GM19395 (cell line): Measurements from ENCODE around the gene CALML3.
"Not testable (repeated sequence)": the region's sequence is repeated elsewhere in the genome, so short reads cannot be mapped to it uniquely, and the experiment has no call there.

Source experiments
- ATAC-seq: cut with Tn5 transposase; IDR thresholded peaks from one replicate; pipeline ENCODE4 v1.9.1; 2021; ENCODE audit warnings: mild to moderate bottlenecking, moderate library complexity; ENCODE audit not compliant: unreplicated experiment

CALML3 gene

DNA sequence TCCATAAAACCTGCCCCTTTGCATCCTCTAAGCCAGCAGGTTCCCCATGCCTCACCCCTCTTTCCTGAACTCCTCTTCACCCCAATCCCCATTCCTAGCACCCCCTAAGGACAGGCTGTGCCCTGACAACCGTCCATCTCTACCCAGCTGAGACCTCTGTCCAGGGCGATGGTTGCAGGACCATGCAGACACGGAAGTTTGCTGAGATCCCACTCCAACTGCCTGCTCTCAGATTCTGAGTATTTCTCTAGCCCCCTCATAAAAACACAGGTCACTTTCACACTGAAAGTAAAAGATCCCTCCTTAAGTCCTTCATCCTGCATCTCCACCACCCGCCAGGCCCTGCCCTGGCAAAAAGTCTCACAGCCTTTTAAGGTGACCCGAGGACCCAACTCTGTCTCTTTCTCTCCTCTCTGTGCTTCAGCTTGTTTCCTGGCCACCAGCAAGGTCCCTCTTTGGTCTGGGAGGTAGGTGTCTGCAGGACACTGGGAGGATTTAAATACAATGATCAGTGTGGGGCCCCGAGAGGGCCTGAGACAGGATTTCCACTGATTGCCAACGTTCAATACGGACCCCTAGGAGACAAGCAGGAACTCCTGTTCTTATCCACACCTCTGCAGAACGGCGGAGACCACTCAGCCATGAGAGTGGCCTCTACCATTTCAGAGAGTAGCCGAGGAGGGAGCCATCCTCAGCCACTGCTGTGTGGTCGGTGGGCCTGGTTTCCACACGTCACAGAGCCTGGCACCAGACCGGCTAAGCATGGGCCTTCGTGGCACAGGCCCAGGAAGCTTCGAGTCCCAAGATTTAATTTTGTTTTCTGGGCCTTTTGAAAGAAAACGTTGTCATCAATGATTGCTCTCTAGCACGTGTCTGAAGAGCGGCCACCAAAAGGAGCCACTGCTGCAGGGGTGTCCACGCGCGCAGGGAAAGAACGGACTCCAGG, 27.9 kb downstream of the CALML3 start:
- ATAC-seq, result no peak

- ATAC-seq, result no peak
These were observed 28.8 kb downstream of the CALML3 start for GRCh38 chr10:5553400-5554170.

- ATAC-seq, result no peak
These were observed 30.3 kb downstream of the CALML3 start for GRCh38 chr10:5555021-5555510.

- no peak for ATAC-seq
These were observed 31.1 kb downstream of the CALML3 start for GRCh38 chr10:5555881-5556280.

- ATAC-seq, result no peak
These were observed 31.8 kb downstream of the CALML3 start for GRCh38 chr10:5556576-5556975.

DNA sequence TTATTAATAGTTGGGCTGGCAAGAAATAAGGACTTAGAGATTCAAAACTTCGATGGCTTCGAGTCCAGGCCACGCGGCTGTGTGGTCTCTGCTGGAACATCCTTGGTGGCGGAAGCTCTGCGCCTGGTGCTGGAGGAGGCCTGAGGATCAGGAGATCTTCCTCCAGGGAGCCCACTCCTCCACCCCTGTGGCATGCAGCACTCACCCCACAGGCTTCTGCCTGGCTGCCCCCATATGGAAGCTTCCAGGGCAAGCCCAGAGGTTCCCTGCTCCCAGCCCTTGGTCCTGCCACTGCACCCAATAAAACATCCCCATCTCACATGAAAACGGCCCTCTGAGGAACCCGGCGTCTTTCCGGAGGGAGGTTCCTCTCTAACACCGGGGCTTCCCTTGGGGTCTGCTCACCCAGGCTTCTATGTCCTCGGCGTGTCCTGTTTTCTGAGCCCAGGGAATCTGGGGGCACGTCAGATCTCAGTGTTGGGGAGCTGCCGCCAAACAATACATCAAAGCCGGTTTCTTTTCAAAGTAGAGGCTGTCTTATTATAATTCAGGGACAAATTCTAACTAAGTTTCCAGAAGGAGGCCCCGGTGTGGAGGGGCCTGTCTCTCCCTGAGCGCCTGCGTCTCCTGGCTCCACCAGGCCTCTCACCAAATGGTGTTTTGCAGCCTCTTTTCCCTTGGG, 32.4 kb downstream of the CALML3 start:
- ATAC-seq, result no peak

DNA sequence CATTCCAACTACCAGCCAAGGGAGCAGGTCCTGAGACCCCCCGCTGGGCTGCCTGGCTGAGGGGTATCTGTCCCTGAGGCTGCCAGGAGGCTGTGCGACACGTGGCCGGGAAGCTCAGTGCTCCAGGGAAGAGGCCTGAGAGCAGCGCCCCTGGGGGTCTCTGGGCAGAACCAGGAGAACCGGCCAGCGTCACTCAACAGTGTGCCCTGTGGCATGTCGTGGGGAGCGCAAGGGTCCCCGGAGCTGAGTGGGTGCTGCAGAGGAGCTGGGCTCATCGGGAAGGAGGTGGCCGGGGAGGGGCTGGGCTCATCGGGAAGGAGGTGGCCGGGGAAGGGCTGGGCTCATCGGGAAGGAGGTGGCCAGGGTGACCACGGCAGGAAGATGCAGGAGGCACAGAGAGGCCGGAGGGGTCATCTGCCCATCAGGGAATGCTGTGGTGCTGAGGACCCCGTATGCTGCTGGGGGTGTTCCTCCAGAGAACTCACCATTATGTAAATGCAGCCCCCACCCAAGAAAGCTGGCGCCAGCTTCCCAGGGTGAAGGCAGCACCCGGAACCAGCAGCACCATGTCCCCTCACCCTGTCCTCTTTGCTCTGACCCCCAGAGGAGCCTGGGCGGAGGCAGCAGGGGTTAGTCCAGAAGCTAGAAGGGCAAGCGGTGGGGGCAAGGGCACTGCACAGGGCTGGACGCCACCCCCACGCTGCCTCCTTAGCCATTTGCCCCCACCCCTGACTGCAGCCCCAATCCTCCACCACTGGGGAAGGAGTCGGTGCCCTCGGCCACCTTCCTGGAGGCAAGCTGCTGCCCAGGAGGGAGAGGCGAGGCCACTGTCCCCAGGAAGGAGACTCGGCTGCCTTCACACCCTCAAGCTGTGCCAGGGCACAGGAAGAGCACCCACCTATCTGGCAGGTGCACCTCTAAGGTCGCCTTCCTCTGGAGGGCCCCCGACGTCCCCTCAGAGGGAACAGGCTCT, 33.3 kb downstream of the CALML3 start:
- no peak for ATAC-seq

- not testable (repeated sequence) for ATAC-seq
These were observed 34.3 kb downstream of the CALML3 start for GRCh38 chr10:5559022-5559421.

GRCh38 chr10:5559642-5560141, 34.9 kb downstream of the CALML3 start:
- ATAC-seq, result no peak

GRCh38 chr10:5560142-5560816, 35.5 kb downstream of the CALML3 start:
- ATAC-seq, result no peak

DNA sequence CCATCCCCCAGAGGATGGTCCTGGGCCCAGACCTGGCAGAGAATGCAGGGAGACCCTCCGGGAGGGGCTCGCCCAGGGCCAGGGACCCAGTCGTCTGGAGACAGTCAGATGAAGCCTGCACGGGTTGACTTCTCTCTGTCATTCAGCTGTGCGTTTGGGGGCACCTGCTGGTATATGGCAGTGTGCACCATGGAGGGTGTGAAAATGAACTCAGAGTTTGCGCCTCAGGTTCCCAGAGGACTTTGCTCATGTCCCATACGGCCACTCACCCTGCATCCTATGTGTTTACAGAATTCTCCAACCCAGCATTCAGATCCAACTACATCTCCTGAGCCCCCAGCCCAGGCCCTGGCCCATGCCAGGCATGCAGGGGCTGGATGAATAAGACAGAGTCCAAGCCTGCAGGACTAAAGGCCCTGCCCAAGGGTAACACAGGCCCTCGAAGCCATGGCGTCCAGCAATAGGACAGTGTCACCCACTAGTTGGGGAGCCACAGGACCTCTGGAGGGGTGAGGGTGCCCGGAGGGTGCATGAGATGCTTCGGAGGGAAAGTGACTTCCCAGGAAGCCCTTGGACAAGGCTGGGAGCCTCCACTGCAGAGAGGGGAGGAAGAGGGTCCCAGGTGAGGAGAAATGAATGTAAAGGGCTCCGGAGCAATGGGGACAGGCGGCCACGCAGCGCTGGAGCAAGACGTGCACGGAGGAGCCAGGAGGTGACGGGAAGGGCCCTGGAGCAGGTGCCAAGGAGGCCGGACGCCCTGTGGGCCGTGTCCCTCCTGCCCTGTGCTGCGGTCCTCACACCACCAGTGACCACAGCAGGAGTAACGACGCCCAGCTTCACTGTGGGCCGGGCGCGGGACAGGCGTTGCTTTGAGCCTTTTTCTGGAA, 36.3 kb downstream of the CALML3 start:
- no peak for ATAC-seq

- ATAC-seq, result no peak
These were observed 37.2 kb downstream of the CALML3 start for GRCh38 chr10:5561704-5562645.

DNA sequence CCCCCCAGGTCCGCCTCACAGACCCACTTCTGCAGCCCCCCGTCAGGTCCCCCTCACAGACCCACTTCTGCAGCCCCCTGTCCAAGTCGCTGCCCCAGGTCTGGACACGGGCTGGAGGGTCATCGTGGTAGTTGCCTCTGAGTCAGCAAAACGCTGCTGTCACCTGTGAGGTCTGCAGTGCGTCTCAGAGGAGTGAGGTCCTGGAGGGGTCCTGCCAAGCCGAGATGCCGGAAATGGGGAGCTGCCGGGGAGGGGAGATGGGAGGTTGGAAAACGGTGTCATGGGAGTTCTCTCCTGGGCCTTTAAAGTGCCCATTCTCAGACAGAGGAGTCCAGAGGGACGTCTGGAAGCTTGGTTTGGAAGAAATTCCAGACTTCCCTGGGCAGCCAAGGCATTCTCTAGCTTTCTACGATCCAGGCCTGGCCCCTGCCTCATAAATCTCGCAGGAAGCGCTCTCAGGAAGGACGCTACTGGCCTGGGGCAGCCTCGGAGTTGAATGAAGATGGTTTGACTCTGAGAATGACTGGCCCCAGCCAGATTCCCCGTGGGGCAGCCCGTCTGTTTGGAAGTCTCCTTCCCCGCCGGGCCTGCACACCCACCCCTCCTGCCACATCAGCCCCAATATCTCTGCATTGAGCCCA, 38.7 kb downstream of the CALML3 start:
- no peak for ATAC-seq

- ATAC-seq, result no peak
These were observed 39.3 kb downstream of the CALML3 start for GRCh38 chr10:5563991-5564536.

DNA sequence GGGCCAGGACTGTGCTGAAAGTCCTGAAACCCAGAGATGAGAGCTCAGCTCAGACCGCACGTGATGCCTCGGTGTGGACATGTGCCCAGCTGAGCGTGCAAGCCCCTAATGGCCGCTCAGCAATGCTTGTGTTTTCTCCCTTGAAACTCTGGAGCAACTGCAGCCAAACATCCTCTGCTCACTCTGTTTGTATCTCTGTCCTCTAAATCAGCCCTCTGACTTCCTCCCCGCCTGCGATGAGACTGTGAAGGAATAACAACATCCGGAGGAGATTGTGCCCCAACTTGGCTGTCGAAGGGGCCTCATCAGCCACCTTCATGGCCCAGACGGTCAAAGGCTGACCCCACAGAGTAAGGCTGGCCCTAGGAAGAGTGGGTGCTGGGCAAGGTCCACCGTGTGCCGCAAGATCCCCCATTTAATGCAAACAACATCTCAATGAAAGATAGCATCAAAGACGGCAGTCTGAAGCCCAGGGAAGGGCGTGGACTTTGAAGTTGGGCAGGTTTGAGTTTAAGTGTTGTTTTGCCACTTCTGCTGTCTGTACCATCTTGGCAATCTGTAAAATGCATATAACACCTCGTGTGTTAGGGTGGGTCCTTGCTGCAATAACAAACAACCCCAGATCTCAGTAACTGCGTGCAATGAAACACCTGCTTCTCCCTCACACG, 39.9 kb downstream of the CALML3 start:
- no peak for ATAC-seq

DNA sequence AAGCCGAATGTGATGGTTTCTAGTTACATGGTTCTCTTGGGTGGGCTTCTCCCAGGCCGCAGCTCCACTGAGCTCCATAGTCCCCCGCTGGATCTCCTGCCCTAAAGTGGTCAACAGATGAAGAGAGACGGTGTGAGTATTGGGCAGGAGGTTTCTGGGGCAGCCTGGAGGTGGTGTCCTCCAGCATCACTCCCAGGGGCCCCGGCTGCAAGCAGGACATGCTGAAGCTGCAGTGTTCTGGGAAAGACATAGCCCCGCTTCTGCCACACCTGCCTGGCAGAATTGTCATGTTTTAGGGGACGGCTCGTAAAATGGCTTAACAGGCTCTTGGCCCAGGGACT, 40.4 kb downstream of the CALML3 start:
- ATAC-seq, result no peak
